Astrocyte of the spinal cord (primary cell): ENCODE measurements around the gene MBD3.
"Not testable (repeated sequence)": the region's sequence is repeated elsewhere in the genome, so short reads cannot be mapped to it uniquely, and the experiment has no call there.

Source experiments
- DNase-seq: peaks from one replicate; pipeline ENCODE4 v3.0.0; 2011; ENCODE audit warnings: low read depth, low spot score
- H3K4me3 ChIP-seq: 2 replicates; pipeline ENCODE4 v1.5.1; 2011; ENCODE audit warnings: low read depth, mild to moderate bottlenecking, low read length, moderate library complexity
- in situ Hi-C: cut with HindIII; loops from 2 replicates; pipeline ENCODE4 v1.10.0; 2017; ENCODE audit warnings: low sequenced_read_pairs
- TF ChIP-seq, protein P1 (sequence below): IDR thresholded peaks from 2 replicates; pipeline ENCODE4 v1.5.1; 2012; ENCODE audit warnings: low read depth, mild to moderate bottlenecking, low read length, inconsistent platforms

MBD3 gene, protein sequence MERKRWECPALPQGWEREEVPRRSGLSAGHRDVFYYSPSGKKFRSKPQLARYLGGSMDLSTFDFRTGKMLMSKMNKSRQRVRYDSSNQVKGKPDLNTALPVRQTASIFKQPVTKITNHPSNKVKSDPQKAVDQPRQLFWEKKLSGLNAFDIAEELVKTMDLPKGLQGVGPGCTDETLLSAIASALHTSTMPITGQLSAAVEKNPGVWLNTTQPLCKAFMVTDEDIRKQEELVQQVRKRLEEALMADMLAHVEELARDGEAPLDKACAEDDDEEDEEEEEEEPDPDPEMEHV

DNA sequence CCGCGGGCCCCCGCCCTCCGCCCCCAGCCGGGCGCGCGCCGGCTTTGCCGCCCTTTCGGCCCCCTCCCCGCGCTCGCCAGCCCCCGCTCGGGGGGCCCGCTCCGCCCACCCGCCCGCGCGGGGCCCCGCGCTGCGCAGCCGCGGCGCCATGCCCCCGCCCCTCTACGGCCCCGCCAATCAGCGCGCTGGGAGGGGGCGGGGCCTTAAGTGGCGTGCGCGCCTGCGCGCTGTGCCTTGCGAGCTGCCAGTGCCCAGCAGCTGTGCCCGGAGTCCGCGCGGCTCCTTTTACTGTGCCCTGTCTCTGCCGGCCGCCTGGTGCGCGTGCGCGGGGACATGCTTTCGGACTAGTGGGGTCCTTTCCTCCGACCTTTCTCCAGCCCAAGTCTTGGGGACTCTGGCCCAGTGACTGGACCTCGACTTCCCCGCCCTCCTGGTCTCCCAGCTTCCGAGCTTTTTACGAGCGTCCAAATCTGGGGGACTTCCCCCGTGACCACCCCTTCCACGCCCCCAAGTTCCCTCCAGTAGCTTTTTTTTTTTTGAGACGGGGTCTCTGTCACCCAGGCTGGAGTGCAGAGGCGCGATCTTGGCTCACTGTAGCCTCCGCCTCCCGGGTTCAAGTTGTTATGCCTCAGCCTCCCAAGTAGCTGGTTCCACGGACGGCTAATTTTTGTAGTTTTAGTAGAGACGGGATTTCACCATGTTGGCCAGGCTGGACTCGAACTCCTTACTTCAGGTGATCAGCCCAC lies at the start of gene MBD3:
TSS of gene MBD3 (minus strand) at position 111 of the 746 bp plus-strand sequence. CDS start 234 bp downstream, outside the sequence.
- DNase-seq, result peak; percentile 90
- in situ Hi-C loops, result no loop called here
- peak within 1 kb of the TSS; percentile 85 for H3K4me3 ChIP-seq
- TF ChIP-seq, protein P1, sequence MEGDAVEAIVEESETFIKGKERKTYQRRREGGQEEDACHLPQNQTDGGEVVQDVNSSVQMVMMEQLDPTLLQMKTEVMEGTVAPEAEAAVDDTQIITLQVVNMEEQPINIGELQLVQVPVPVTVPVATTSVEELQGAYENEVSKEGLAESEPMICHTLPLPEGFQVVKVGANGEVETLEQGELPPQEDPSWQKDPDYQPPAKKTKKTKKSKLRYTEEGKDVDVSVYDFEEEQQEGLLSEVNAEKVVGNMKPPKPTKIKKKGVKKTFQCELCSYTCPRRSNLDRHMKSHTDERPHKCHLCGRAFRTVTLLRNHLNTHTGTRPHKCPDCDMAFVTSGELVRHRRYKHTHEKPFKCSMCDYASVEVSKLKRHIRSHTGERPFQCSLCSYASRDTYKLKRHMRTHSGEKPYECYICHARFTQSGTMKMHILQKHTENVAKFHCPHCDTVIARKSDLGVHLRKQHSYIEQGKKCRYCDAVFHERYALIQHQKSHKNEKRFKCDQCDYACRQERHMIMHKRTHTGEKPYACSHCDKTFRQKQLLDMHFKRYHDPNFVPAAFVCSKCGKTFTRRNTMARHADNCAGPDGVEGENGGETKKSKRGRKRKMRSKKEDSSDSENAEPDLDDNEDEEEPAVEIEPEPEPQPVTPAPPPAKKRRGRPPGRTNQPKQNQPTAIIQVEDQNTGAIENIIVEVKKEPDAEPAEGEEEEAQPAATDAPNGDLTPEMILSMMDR, result no peak

DNA sequence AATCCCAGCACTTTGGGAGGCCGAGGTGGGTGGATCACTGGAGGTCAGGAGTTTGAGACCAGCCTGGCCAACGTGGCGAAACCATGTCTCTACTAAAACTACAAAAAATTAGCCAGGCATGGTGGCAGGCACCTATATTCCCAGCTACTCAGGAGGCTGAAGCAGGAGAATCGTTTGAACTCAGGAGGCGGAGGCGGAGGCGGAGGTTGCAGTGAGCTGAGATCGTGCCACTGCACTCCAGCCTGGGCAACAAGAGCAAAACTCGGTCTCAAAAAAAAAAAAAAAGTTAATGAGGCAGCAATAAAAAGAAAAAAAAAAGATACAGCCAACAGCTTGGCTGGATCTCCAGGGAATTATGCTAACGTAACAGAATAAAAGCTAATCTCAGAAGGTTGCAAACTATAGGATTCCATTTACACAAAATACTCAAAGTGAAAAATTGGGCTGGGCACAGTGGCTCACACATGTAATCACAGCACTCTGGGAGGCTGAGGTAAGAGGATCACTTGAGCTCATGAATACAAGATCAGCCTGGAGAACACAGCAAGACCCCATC lies 48.3 kb upstream of the MBD3 start:
- in situ Hi-C loops, H3K4me3 ChIP-seq, DNase-seq: not testable (repeated sequence)

DNA sequence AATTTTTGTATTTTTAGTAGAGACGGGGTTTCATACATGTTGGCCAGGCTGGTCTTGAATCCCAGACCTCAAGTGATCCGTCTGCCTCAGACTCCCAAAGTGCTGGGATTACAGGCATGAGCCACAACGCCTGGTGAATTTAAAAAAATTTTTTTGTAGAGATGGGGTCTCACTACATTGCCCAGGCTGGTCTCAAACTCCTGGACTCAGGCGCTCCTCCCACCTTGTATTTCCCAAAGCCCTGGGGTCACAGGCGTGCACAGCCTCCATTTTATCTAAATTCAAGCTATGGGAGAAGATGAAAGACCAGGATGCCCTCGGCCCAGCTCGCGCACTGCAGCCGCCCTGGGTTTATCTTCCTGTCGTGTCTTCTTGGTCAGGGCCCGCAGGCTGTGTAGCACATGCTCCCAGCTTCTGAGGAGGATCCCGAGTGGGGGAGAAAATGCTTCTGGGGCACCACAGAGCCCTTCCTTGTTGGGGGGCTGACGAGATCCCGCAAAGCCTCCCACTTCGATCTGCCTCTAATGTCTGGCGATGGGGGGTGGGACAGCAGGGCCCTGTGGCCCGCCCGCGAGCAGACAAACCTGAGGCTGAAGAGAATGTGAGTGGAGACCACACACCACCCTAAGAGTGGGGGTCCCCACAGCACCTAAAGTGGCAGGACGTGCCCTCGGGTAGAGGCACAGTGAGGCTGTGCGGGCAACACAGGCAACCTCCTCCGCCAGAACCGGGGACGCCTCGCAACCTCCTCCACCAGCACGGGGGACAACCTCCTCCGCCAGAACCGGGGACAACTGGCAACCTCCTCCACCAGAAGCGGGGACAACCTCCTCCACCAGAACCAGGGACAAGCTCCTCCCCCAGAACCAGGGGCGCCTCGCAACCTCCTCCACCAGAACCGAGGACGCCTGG lies 43.9 kb upstream of the MBD3 start:
- DNase-seq, result no peak
- no peak overlapping the region for H3K4me3 ChIP-seq
- TF ChIP-seq, protein P1, result no peak
- in situ Hi-C loops, result no loop called here

DNA sequence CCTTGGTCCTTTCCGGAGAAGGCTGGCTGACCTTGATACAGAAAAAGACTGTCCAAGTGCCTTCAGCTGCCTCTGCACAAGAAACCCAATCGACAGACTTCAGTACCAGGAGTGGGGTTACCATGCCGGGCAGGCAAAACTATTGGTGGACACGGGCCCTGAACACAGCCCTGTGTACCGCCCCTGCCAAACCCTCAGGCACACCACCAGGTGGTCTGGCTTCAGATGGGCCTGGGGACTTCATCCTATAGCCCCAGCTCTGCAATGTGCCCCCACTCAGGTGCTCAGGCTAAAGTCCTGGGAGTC lies 42.2 kb upstream of the MBD3 start:
- in situ Hi-C loops, result no loop called here
- H3K4me3 ChIP-seq, result no peak overlapping the region
- TF ChIP-seq, protein P1, result no peak
- DNase-seq, result no peak

DNA sequence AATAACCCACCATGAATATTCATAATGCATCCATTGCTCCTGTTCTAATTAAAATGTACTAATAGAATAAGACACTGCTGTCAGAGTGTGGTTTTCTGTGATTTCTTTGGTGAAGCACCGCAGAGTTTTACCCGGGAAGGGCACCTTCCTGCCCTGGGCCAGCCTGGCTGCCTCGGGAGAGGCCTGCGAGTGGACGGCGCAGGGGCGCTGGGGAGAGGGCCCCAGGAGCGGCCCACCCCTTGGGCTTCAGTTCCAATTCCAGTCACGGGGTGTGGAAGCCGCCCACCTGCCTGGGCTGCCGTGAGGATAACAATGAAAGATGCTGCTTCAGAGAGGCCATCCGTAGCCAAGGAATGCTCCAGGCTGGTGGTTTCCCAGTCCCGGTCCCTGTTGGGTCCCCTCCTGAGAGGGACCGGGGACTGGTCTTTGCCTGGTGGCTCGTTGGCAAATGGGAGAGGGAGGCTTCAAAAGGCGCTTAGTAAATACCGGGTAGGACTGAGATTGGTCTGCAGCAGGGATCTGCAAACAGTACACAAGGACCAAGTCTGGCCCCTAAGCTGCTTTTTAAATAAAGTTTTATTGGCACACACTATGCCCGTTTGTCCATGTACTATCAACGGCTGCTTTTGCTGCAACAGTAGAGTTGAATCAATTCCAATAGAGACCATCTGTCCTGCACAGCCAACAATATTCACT lies 41.7 kb upstream of the MBD3 start:
- in situ Hi-C loops, result no loop called here
- no peak overlapping the region for H3K4me3 ChIP-seq
- TF ChIP-seq, protein P1, result no peak

DNA sequence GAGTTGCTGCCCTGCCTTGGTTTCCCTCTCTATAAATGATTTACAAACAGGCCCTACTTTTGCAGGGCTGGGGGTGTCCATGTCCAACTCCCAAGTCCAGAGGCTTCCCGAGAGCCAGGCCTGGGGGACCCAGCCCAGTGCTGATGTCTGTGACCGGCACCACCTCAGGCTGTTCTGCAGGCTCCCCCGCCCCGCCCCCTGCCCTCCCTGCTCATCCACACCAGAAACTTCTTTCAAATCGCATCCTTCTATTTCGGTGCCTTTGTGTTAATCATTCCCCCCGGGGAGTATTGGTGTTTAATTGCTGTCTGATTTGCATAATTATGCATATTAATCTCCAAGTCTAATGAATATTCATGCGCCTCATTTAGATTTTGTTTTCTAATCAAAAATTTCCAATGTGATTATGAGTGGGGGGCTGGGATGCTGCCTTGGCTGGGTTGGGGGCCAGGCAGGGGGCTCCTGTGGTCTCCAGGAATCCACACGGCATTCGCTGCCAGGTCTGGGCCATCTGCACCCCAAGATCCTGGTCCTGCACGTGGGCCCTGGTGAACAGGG lies 40.7 kb upstream of the MBD3 start:
- no peak for DNase-seq
- TF ChIP-seq, protein P1, result no peak
- no peak overlapping the region for H3K4me3 ChIP-seq
- in situ Hi-C loops, result no loop called here

More for the DNA sequence above, 41.7 kb upstream of the MBD3 start:
- no peak for DNase-seq
